LoVo (cell line): Measurements from ENCODE around the gene HDGFL2.

ENCODE experiments used
- DNase-seq: peaks from one replicate; pipeline ENCODE4 v3.0.0-alpha.2; 2016; ENCODE audit warnings: low spot score

The HDGFL2 gene

GRCh38 chr19:4499855-4500254, 27.8 kb downstream of the HDGFL2 start:
- no peak for DNase-seq

GRCh38 chr19:4500841-4501591, 28.9 kb downstream of the HDGFL2 start:
- no peak for DNase-seq

GRCh38 chr19:4501691-4502090, 29.6 kb downstream of the HDGFL2 start:
- no peak for DNase-seq

GRCh38 chr19:4502282-4503131, 30.4 kb downstream of the HDGFL2 start:
- DNase-seq, result no peak

- DNase-seq, result no peak
Observed at GRCh38 chr19:4503132-4503824, 31.2 kb downstream of the HDGFL2 start.

GRCh38 chr19:4503825-4504170, 31.7 kb downstream of the HDGFL2 start:
- no peak for DNase-seq

GRCh38 chr19:4504297-4504701, 32.2 kb downstream of the HDGFL2 start:
- no peak for DNase-seq

GRCh38 chr19:4504891-4505569, 32.9 kb downstream of the HDGFL2 start:
- no peak for DNase-seq

GRCh38 chr19:4505570-4506448, 33.7 kb downstream of the HDGFL2 start:
- no peak for DNase-seq

GRCh38 chr19:4506449-4507149, 34.5 kb downstream of the HDGFL2 start:
- no peak for DNase-seq

GRCh38 chr19:4507150-4507452, 35.0 kb downstream of the HDGFL2 start:
- DNase-seq, result no peak

- no peak for DNase-seq
Observed at GRCh38 chr19:4507804-4508203, 35.7 kb downstream of the HDGFL2 start.

GRCh38 chr19:4508698-4509097, 36.6 kb downstream of the HDGFL2 start:
- DNase-seq, result no peak

GRCh38 chr19:4510435-4511255, 38.5 kb downstream of the HDGFL2 start:
- DNase-seq, result no peak

GRCh38 chr19:4511300-4512054, 39.4 kb downstream of the HDGFL2 start:
- no peak for DNase-seq

- DNase-seq, result no peak
Observed at GRCh38 chr19:4512070-4512469, 40.0 kb downstream of the HDGFL2 start.

GRCh38 chr19:4513248-4513647, 41.2 kb downstream of the HDGFL2 start:
- DNase-seq, result no peak

- DNase-seq, result no peak
Observed at GRCh38 chr19:4515732-4516131, 43.6 kb downstream of the HDGFL2 start.
